HG02763 (cell line): ENCODE data around the gene RAB6A.

ENCODE experiments used
- ATAC-seq: cut with Tn5 transposase; IDR thresholded peaks from one replicate; pipeline ENCODE4 v1.9.1; 2021; ENCODE audit warnings: mild to moderate bottlenecking, moderate library complexity; ENCODE audit not compliant: unreplicated experiment

The RAB6A gene

GRCh38 chr11:73633999-73634398, 126.9 kb downstream of the RAB6A start:
- ATAC-seq, result no peak

GRCh38 chr11:73632996-73633395, 127.9 kb downstream of the RAB6A start:
- no peak for ATAC-seq

GRCh38 chr11:73629907-73630306, 131.0 kb downstream of the RAB6A start:
- ATAC-seq, result no peak

GRCh38 chr11:73625696-73626318, 135.1 kb downstream of the RAB6A start:
- no peak for ATAC-seq
